Testis (tissue), 2 donors: Measurements from ENCODE around the gene PPP1R13L.

Experiments
- POLR2A ChIP-seq: fragments of 450-650 bp; IDR thresholded peaks from one replicate; pipeline ENCODE4 v1.6.1; 2017; ENCODE audit warnings: antibody characterized with exemption, mild to moderate bottlenecking, moderate library complexity
- TF ChIP-seq, protein P1 (sequence below), 3 experiments: fragments of 450-650 bp in 2 of 3; fragments of 200-600 bp in 1 of 3; sonication (generic) in 1 of 3; IDR thresholded peaks; one replicate each; pipeline ENCODE4 v1.5.1; 2016 to 2019; ENCODE audit warnings: antibody characterized with exemption in 3 of 3, mild to moderate bottlenecking in 2 of 3, moderate library complexity in 1 of 3

GRCh38 chr19:45440873-45441654, 36.2 kb upstream of the PPP1R13L start:
- TF ChIP-seq, protein P1, sequence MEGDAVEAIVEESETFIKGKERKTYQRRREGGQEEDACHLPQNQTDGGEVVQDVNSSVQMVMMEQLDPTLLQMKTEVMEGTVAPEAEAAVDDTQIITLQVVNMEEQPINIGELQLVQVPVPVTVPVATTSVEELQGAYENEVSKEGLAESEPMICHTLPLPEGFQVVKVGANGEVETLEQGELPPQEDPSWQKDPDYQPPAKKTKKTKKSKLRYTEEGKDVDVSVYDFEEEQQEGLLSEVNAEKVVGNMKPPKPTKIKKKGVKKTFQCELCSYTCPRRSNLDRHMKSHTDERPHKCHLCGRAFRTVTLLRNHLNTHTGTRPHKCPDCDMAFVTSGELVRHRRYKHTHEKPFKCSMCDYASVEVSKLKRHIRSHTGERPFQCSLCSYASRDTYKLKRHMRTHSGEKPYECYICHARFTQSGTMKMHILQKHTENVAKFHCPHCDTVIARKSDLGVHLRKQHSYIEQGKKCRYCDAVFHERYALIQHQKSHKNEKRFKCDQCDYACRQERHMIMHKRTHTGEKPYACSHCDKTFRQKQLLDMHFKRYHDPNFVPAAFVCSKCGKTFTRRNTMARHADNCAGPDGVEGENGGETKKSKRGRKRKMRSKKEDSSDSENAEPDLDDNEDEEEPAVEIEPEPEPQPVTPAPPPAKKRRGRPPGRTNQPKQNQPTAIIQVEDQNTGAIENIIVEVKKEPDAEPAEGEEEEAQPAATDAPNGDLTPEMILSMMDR (IDR thresholded peaks at IDR 0.05) = no peak
- TF ChIP-seq POLR2A = no peak
